ENCODE measurements around the gene CCDC120. TPM values are rescaled to one million over a fixed set of nuclear protein-coding genes. Genes with fewer than 3 reads are reported as not detected.

Gene CCDC120
- total RNA-seq, 2 donors from 2014 or later, result 12.3 to 15.0 TPM

GRCh38 chrX:49030283-49030682 lies 28.5 kb upstream of the CCDC120 start:
- 60% methylated on average over 2 of the region's 6 CpGs for WGBS
- no peaks in the 10 kb centered on the region for H3K36me3 ChIP-seq

GRCh38 chrX:49037883-49038475 lies 20.8 kb upstream of the CCDC120 start:
- TF ChIP-seq POLR2AphosphoS5 (IDR thresholded peaks at IDR 0.05), result no peak
- TF ChIP-seq CTCF (IDR thresholded peaks at IDR 0.05), result no peak
- no peak for TF ChIP-seq POLR2A (IDR thresholded peaks at IDR 0.05)
- no peaks in the 10 kb centered on the region for H3K4me1 ChIP-seq (replicated peaks)
- DNase-seq (ENCODE audit: low spot score), result no peak
- no peak overlapping the region for H3K4me3 ChIP-seq
- 90% methylated on average over 14 of the region's 15 CpGs for WGBS
- no peak overlapping the region for H3K27ac ChIP-seq
- H3K27me3 ChIP-seq (replicated peaks; ENCODE audit: insufficient read depth), result no peaks in the 10 kb centered on the region
- intact Hi-C loops (cut with DNase I), result no loop called here
- H3K36me3 ChIP-seq, result no peaks in the 10 kb centered on the region
- no peaks in the 10 kb centered on the region for H3K9me3 ChIP-seq

More at GRCh38 chrX:49030283-49030682, 28.5 kb upstream of the CCDC120 start:
- no peak overlapping the region for H3K4me3 ChIP-seq
- intact Hi-C loops (cut with DNase I), result no loop called here
- no peak for TF ChIP-seq POLR2A (IDR thresholded peaks at IDR 0.05)
- TF ChIP-seq CTCF (IDR thresholded peaks at IDR 0.05), result no peak
- TF ChIP-seq POLR2AphosphoS5 (IDR thresholded peaks at IDR 0.05), result no peak
- no peaks in the 10 kb centered on the region for H3K27me3 ChIP-seq (replicated peaks; ENCODE audit: insufficient read depth)
- H3K27ac ChIP-seq, result no peak overlapping the region
- no peaks in the 10 kb centered on the region for H3K4me1 ChIP-seq (replicated peaks)
- no peaks in the 10 kb centered on the region for H3K9me3 ChIP-seq
- no peak for DNase-seq (ENCODE audit: low spot score)

- peak; percentile 59 for DNase-seq (ENCODE audit: low spot score)
- no peaks in the 10 kb centered on the region for H3K36me3 ChIP-seq
- peak overlapping the region; percentile 74 to 95 for H3K27ac ChIP-seq
- H3K9me3 ChIP-seq, result no peaks in the 10 kb centered on the region
- H3K27me3 ChIP-seq (replicated peaks; ENCODE audit: insufficient read depth), result no peaks in the 10 kb centered on the region
- intact Hi-C loops (cut with DNase I), result loop anchor here (5.0 to 10.0 kb wide), 3 partner anchors 37 to 235 kb away; partner anchors contain the start of genes GRIPAP1, HDAC6, PIM2 and SLC35A2
- TF ChIP-seq POLR2A (IDR thresholded peaks at IDR 0.05) (peak; percentile 14), POLR2AphosphoS5 (IDR thresholded peaks at IDR 0.05) (peak; percentile 68), CTCF (IDR thresholded peaks at IDR 0.05) (peak in 1 of 4 experiments; percentile 9)
- no peak overlapping the region for H3K4me3 ChIP-seq
- 2% methylated on average over 9 of the region's 9 CpGs for WGBS
- H3K4me1 ChIP-seq (replicated peaks), result no peaks in the 10 kb centered on the region
Measured at GRCh38 chrX:49039598-49040375, 19.0 kb upstream of the CCDC120 start.

GRCh38 chrX:49040376-49040955 lies 18.3 kb upstream of the CCDC120 start:
- no peaks in the 10 kb centered on the region for H3K27me3 ChIP-seq (replicated peaks; ENCODE audit: insufficient read depth)
- intact Hi-C loops (cut with DNase I), result loop anchor here (5.0 to 10.0 kb wide), 3 partner anchors 38 to 236 kb away; partner anchors contain the start of genes GRIPAP1, HDAC6, PIM2 and SLC35A2
- no peaks in the 10 kb centered on the region for H3K36me3 ChIP-seq
- peak overlapping the region; percentile 74 to 95 for H3K27ac ChIP-seq
- no peak overlapping the region for H3K4me3 ChIP-seq
- no peak for DNase-seq (ENCODE audit: low spot score)
- H3K9me3 ChIP-seq, result no peaks in the 10 kb centered on the region
- no peaks in the 10 kb centered on the region for H3K4me1 ChIP-seq (replicated peaks)
- 17% methylated on average over 7 of the region's 7 CpGs for WGBS
- TF ChIP-seq CTCF (IDR thresholded peaks at IDR 0.05) (no peak), POLR2AphosphoS5 (IDR thresholded peaks at IDR 0.05) (no peak), POLR2A (IDR thresholded peaks at IDR 0.05) (no peak)

Data from prostate gland (tissue), 2 donors.